GM21786 (cell line): Measurements from ENCODE around the gene AP1M2.
A peak's percentile ranks its signal among the peaks of the same experiment; 100 is the strongest.
"Not testable (repeated sequence)": the region's sequence is repeated elsewhere in the genome, so short reads cannot be mapped to it uniquely, and the experiment has no call there.

ENCODE experiments used
- ATAC-seq: cut with Tn5 transposase; IDR thresholded peaks from one replicate; pipeline ENCODE4 v1.9.1; 2021; ENCODE audit not compliant: unreplicated experiment

Gene AP1M2

DNA sequence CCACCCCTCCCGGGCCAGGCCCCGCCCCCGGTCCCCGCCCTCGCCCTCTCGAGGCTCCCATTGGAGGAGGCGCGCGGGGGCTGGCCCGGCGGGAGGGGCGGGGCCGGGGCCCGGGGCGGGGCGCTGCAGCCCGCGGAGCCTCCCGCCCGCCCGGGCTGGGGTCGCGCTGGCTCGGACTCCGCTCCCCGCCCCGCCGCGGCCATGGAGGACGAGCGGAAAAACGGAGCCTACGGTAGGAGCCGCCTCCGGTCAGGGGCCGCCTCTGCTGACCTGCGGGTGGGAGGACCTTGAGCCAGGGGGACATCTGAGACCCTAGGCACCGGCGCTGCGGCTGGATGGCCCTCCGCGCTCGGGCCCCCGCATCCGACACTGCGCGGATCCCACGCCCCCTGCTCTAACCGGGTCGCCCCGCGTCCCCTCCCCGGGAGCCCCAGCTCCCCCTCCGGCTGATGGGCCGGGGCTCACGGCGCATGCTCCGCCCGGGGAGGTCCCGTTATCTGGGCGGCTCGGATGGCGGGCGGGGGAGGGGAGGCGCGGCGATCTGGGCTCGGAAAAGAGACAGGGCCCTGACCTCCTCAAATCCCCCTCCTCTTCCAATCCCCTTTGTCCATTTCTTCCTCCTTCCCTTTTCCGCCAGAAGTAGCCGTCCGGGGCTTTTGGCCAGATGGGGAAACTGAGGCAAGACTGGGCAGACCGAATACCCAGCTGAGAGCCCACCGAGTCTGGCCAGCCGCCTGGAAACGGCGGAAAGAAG is 15.4 kb upstream of the AP1M2 start:
- ATAC-seq: peak; percentile 33

DNA sequence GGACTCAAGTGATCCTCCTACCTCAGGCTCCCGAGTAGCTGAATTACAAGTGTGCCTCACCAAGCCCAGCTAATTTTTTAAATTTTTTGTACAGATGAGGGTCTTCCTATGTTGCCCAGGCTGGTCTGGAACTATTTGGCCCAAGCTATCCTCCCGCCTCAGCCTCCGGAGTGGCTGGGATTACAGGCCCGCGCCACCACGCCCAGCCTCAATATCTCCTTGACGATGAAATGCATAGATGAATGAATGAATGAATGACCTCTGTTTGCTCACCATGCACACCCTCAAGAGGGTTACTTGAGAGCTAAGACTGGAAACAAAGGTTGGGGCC is 14.9 kb upstream of the AP1M2 start:
- ATAC-seq: no peak

DNA sequence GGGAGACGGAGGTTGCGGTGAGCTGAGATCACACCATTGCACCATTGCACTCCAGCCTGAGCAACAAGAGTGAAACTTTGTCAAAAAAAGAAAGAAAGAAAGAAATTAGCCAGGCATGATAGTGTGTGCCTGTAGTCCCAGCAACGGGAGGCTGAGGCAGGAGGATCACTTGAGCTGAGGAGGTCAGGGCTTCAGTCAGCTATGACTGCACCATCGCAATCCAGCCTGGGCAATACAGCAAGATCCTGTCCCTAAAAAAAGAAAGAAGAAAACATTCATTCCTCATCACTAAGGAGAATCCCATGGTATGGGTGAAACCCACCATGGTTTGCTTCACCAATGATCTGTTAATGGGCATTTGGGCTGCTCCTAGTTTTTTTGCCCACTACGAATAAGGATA is 13.0 kb upstream of the AP1M2 start:
- ATAC-seq: no peak

DNA sequence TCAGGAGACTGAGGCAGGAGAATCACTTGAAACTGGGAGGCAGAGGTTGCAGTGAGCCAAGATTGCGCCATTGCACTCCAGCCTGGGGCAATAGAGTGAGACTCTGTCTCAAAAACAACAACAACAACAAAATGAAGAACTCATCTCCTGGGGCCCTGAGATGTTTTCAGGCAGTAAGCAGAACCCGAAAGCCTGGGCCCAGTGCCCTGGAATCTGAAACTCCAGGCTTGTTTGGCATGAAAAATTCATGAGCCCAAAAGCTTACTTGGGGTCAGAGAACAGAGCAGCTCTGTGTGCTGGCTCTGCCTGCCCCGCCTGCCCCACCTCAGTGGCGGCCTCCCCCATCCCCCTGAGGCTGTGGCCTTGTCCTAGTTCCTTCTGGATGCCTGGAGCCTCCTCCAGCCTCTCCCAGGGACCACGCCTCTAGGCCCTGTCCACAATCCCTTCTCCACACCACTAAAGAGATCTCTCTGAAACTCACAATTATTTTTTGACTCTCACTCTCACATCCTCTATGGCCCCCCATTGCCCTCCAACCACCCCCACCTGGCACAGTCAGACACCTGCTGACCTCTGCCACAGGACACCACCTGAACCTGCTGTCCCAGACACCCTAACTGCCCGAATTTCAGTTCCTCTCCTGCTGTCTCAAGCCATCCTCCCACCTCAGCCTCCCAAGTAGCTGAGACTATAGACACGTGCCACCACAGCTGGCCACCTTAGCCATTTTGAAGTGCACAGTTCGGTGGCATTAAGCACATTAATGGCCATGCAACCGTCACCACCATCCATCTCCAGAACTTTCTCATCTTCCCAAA is 6.9 kb upstream of the AP1M2 start:
- peak; percentile 62 for ATAC-seq

DNA sequence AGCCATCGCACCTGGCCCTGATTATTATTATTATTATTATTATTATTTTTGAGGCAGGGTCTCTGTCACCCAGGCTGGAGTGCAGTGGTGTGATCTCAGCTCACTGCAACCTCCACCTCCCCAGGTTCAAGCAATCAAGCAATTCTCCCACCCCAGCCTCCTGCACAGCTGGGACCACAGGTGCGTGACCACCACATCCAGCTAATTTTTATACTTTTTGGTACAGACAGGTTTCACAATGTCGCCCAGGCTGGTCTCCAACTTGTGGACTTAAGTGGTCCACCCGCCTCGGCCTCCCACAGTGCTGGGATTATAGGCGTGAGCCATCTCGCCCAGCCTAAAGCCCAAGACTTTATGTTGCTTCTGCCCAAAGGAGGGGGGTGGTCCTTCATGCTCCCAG is 6.0 kb upstream of the AP1M2 start:
- ATAC-seq: no peak

DNA sequence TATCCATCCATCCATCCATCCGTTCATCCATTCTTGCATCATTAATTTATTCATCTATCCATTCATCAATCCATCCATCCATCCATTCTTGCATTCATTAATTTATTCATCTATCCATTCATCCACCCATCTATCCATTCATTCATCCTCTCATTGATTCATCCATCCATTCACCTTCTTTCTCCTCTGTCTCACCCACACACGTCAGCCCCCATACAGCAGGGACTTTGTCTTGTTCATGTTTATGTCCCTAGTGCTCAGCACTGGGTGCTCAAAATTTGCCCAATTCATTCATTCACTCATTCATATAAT is 683 bp upstream of the AP1M2 start:
- ATAC-seq: no peak

DNA sequence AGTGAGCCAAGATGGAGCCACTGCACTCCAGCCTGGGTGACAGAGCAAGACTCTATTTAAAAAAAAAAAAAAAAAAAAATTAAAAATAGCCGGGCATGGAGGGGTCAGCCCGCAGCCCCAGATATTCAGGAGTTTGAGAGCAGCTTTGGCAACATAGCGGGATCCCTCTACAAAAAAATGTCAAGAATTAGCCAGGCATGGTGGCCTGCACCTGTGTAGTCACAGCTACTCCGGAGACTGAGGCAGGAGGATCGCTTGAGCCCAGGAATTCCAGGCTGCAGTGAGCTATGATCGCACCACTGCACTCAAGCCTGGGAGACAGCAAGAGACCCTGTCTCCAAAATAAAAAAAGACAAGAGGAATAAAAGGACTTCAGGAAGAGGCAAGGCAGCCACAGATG is 716 bp downstream of the AP1M2 start:
- no peak for ATAC-seq

DNA sequence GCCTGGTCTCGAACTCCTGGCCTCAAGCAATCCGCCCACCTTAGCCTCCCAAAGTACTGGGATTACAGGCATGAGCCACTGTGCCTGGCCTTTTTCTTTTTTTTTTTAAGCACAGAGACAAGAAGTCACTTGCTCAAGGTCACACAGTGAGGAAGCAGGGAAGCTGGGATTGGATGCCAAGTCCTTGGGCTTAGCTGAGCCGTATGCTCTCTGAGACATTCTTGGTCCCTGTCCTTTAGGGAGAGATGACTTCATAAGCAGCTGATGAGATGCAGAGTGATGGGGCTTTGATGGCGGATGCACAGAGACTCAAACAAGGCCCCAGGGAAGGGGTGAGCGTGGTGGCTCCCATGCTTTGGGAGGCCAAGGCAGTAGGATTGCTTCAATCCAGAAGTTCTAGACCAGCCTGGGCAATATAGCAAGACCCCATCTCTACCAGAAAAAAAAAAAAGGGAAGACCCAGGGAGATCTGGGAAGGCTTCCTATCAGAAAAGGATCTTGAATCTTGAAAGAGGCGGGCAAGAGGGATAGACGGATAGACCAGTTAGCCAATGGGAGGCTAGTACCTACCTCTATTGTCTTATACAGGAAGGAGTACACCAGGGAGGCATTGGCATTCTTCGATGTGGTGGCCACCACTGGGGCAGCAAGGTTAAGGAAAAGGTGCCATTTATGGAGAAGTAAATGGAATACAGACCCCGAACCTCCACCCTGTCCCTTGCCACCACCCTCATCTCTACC is 3.9 kb downstream of the AP1M2 start:
- ATAC-seq: no peak

DNA sequence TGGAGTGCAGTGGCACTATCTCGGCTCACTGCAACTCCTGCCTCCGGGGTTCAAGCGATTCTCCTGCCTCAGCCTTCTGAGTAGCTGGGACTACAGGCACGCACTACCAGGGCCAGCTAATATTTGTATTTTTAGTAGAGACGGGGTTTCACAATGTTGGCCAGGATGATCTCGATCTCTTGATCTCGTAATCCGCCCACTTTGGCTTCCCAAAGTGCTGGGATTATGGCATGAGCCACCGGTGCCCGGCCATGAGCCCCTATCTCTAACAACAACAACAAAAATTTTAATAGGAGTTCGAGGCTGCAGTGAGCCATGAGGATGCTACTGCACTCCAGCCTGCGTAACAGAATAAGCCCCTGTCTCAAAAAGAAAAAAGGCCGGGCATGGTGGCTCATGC is 5.0 kb downstream of the AP1M2 start:
- no peak for ATAC-seq

DNA sequence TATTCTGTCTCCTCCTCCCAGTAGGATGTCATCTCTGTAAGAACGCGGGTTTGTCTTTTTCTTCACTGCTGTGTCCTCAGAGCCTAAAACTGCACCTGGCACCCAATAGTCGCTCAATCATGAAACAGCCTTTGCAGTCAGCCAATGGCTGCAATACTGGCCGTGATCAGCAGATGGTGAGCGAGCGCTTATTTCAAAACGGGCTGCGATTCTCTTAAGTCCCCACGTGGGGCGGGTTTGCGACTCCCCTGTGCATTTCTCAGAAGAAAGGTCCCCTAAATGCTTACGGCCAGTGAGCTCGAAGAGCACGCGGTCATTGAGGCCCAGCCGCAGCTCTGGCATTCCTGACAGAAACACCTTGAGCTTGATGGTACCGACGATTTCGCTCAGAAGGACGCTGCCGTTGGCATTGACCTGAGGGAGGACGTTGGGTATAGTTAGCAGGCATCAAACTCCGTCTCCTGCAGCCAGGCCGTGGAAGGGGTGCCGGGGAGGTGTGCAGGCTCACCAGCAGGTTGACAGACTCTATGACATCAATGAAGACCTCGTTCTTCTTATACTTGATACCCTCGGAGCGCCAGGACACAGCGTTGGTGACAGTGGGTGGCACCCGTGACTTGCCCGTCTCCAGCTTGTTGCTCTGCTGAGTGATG is 6.0 kb downstream of the AP1M2 start:
- no peak for ATAC-seq

DNA sequence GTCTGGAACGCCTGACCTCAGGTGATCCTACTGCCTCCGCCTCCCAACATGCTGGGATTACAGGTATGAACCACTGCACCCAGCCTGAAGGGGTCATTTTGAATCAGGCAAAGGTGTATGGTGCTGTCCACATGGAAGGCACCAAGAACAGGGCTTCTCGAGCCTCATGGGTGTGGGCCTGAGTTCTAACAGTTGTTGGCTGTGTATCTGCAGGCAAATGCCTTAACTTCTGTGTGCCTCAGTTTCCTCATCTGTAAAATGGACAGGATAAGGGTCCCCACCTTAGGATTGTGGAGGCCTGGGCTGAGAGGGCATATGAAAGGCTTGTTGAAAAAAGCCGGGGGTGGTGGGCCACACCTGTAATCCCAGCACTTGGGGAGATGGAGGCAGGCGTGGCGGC is 9.2 kb downstream of the AP1M2 start:
- ATAC-seq: no peak

DNA sequence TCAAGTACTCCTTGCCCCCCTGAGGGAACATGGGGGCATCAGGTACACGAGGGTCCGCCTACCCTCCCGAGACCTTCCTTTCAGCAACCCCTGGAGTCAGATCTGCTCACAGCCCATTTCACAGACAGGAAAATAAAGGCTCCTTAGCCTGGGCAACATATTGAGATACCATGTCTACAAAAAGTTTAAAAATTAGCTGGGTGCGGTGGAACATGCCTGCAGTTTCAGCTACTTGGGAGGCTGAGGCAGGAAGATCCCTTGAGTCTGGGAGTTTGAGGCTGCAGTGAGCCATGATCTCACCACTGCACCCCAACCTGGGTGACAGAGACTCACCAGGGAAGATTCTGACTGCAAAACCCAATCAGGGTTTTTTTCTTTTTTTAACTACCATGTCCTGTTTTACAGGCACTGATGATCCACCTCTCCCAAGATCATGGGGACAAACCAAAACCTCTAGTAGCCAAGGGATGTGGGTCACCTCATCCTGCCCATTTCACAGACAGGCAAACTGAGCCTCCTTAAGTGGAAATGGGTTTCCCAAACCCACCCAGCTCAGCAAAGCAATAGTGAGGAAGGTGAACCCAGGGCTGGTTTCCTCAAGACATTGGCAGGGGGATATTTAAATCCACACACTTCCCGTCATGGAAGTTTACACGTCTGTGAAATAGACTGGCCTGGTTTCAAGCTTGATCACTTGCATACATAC is 11.9 kb downstream of the AP1M2 start:
- ATAC-seq: no peak

DNA sequence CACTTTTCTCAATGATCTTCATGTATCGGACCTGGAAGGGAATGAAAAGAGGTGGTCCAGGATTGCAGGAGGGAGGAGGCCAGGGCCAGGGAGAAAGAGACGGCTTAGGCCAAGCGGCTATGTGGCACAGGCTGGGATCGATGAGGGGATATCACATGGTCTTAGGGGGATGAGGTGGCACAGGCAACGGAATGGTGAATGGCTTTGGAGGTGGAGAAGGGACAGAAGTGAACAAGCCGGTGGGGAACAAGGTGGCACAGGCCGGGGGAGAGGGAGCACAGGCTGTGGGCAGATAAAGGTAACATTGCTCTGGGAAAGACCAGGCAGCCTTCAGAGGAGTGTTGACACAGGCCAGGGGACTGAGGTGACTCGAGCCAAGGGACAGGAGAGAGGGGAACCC is 12.7 kb downstream of the AP1M2 start:
- no peak for ATAC-seq

DNA sequence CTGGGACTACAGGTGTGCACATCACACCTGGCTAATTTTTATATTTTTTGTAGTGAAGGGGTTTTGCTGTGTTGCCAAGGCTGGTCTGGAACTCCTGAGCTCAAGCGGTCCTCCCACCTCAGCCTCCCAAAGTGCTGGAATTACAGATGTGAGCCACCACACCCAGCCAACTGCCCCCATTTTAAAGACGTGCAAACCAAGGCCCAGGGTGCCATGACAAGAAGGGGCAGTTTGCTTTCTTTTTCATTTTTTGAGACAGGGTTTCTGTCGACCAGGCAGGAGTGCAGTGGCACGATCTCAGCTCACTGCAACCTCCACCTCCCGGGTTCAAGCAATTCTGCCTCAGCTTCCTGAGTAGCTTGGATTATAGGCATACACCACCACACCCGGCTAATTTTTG is 13.3 kb downstream of the AP1M2 start:
- ATAC-seq: not testable (repeated sequence)

DNA sequence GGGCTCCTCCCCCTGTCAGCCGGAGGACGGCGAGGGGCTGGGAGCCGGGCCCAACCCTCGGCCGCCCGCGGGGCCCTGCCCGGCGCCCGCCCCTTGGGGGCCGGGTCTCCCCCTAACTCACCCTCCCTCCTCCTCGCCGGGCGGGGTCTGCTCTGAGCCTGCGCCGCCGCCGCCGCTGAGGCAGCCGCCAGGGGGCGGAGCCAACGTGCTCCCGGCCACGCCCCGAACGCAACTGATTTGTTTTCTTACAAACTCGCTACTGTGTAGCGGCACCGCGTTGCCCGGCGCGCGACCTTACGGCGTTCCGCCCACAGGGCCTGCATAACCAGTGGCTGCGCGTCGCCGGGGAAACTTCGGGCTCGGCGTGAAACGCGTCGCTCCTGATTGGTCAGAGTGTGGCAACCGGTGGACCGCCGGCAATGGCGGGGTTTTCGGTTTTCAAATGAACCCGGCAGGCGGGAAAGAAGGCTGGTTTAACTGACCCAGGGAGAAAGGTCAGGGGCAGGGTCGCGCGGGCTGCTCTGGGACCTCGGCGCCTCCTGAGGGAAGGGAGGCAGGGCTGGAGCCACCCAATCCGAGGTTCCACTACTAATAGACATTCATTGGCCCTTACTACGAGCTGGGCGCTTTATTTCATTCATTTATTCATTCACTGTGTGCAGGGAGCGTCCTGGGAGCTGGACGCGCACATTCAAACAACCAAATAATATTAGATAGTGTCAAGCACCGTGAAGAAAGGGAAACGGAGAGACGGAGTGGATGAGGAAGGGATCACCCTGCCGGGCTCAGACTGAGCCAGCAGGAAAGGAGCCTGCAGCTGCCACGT is 18.1 kb downstream of the AP1M2 start, which contains the start of gene CDKN2D:
CDKN2D (minus strand) TSS at position 154 of the 826 bp plus-strand sequence. CDS start 326 bp downstream, outside the sequence.
- peak; percentile 67 for ATAC-seq

DNA sequence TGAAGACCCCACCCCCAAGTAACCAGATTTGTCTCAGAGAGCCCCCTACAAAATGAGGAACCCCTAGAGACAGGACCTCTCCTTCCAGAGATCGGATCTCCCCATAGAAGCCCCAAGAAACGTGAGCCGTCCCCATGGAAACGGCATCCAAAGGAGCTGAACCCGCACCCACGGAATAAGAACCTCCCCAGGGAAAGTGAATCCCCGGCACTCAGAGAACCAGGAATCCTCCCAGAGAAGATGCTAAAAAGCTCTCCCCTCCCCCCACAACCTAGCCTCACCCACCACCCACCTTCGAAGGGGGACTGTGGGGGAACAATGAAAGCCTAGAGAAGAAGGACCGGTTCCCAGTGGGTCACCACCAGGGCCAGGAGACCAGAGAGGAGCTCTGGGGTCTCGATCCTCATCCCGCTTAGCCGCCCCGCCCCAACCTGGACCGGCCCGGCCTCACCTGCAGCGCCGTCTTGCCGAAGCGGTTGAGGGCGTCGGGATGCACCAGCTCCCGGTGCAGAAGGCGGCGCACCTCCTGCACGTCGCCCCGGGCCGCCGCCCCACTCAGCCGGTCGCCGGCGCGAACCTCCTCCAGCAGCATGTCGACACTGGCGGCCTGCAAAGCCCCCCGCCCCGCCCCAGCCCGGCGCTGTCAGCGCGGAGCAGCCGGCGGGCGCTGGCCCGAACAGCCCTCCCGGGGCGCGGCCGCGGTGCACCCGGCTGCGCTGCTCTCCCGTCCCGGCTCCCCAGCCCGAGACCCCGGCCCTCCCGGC is 18.9 kb downstream of the AP1M2 start:
- no peak for ATAC-seq

DNA sequence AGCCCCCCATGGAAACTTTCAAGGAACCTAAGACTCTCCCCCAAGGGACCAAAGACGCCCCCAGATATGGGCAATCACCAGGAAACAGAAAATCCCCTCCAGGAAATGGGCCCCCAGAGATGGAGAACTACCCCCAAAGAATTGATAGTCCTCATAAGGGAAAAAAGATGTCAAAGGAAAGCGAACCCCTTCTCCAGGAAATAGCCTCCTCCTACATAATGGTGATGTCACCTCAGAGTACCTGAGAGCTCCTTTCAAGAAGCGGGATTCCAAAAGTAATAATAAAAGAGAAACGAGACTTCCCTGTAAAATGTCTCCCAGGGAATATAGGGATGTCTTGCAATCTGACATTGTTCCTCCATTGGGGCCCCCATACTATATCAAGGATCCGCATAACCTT is 19.5 kb downstream of the AP1M2 start:
- no peak for ATAC-seq

DNA sequence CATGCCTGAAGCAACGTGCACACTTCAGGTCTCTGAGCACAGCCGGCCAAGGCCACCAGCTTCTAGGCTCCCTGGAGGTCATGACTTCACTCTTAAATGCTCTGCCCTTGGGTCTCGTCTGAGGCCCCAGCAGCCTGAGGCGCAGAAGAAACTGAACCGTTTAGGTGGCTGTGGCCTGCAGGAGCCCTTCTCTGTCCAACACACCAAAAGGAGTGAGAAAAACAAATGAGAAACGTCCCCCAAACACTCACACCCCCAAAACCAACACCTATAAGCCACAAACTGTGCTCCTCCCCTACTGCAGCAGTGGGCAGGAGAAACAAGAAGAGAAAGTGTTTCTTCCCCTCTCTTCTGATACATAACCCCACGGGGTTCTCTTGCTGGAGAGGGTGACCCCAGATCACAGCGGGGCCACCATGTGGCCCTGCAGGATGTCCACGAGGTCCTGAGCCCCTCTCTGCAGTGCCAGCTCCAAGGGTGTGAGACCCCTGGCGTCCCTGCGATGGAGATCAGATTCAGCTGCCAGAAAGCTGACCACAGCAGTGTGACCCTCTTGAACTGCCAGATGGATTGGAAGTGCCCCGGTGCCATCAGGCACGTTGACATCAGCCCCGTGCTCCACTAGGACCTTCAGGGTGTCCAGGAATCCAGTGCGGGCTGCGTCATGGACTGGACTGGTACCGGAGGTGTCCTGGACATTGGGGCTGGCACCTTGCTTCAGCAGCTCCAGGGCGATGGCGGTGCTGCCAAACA is 20.3 kb downstream of the AP1M2 start:
- no peak for ATAC-seq

DNA sequence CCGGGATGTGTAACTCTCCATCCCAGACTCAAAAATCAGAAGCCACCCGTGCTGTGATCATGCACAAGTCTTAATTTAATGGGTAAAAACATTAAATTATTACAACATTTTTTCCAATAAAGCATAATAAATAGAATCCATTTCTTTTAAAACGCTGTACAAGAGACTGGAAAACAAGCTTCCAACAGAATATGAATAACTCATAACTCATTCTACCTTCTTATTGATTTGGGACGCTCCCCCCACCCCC is 20.8 kb downstream of the AP1M2 start:
- ATAC-seq: no peak
